ENCODE results near the gene GABRB1. TPM values are rescaled to one million over a fixed set of nuclear protein-coding genes. Genes with fewer than 3 reads are reported as not detected.

The GABRB1 gene
- total RNA-seq, 1 donor, result 1.4 TPM

- TF ChIP-seq, protein P1, sequence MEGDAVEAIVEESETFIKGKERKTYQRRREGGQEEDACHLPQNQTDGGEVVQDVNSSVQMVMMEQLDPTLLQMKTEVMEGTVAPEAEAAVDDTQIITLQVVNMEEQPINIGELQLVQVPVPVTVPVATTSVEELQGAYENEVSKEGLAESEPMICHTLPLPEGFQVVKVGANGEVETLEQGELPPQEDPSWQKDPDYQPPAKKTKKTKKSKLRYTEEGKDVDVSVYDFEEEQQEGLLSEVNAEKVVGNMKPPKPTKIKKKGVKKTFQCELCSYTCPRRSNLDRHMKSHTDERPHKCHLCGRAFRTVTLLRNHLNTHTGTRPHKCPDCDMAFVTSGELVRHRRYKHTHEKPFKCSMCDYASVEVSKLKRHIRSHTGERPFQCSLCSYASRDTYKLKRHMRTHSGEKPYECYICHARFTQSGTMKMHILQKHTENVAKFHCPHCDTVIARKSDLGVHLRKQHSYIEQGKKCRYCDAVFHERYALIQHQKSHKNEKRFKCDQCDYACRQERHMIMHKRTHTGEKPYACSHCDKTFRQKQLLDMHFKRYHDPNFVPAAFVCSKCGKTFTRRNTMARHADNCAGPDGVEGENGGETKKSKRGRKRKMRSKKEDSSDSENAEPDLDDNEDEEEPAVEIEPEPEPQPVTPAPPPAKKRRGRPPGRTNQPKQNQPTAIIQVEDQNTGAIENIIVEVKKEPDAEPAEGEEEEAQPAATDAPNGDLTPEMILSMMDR (IDR thresholded peaks at IDR 0.05; ENCODE audit: insufficient read depth, low read length), result no peak
- peak; percentile 70 for DNase-seq (ENCODE audit: low read depth)
- no peak overlapping the region for H3K4me3 ChIP-seq (ENCODE audit: low read depth, low read length)
Observed at GRCh38 chr4:47074816-47075215, 43.4 kb downstream of the GABRB1 start.

DNA sequence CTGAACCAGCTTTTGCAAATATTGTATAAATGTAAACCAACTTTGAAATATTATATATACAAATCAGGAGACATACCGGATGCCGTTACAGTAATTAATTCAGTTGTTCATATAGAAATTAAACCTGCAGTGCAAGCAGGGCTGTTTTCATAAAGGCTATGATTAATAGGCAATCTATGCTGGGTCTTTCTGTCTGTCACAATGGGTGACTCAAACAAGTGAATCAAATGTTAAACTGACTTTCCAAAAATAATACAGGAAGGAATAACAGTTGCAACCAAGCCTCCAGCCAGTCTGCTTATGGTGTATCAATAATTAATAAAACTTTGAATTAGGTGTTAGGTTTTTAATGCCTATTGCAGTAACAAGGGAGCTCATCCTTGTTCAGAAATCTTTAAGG, 43.9 kb downstream of the GABRB1 start:
- DNase-seq (ENCODE audit: low read depth), result peak; percentile 22
- no peak overlapping the region for H3K4me3 ChIP-seq (ENCODE audit: low read depth, low read length)
- TF ChIP-seq, protein P1 (IDR thresholded peaks at IDR 0.05; ENCODE audit: insufficient read depth, low read length), result no peak

DNA sequence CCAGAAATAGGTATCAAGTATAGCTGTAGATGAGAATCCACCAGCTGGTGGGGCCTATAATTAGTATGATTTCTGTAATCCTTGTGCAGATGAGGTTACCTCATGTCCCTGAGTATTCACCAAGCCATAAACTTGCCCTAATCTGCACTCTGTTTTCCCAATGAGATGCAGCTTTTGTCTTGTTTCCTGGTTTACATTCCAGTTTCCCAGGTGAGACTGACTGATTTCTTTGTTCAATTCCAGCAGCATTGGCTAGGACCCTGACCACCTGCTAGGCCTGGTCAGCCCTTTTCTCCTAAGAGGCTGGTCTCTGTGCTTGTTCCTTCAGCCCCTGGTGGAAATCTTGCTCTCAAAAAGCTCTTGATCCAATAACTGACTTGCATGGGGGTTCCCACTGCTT, 44.6 kb downstream of the GABRB1 start:
- DNase-seq (ENCODE audit: low read depth), result no peak
- TF ChIP-seq, protein P1 (IDR thresholded peaks at IDR 0.05; ENCODE audit: insufficient read depth, low read length), result no peak
- H3K4me3 ChIP-seq (ENCODE audit: low read depth, low read length), result no peak overlapping the region

GRCh38 chr4:47084111-47084510, 52.7 kb downstream of the GABRB1 start:
- DNase-seq (ENCODE audit: low read depth), result no peak
- TF ChIP-seq, protein P1 (IDR thresholded peaks at IDR 0.05; ENCODE audit: insufficient read depth, low read length), result no peak
- no peak overlapping the region for H3K4me3 ChIP-seq (ENCODE audit: low read depth, low read length)

GRCh38 chr4:47084795-47085194, 53.4 kb downstream of the GABRB1 start:
- H3K4me3 ChIP-seq (ENCODE audit: low read depth, low read length), result no peak overlapping the region
- TF ChIP-seq, protein P1 (IDR thresholded peaks at IDR 0.05; ENCODE audit: insufficient read depth, low read length), result no peak
- DNase-seq (ENCODE audit: low read depth), result no peak

GRCh38 chr4:47088298-47088697, 56.9 kb downstream of the GABRB1 start:
- TF ChIP-seq, protein P1 (IDR thresholded peaks at IDR 0.05; ENCODE audit: insufficient read depth, low read length), result no peak
- H3K4me3 ChIP-seq (ENCODE audit: low read depth, low read length), result no peak overlapping the region
- DNase-seq (ENCODE audit: low read depth), result no peak

DNA sequence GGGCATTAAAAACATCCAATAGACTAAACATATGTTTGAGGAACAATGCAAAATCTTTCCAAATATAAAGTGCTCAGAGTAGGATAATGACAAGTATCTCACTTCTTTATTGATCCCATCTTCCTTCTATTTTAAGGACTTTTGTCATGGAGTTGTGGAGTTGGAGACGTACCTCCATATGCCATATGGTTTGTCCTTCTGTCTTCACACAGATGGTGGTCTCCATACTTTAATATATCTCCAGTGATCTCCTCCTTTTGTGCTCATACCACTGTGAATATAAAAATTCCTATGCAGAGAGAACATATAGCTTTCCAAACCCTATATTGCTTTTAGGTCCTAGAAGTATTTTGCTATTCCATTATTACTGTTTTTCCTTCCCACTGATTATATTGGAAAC, 64.5 kb downstream of the GABRB1 start:
- H3K4me3 ChIP-seq (ENCODE audit: low read depth, low read length), result no peak overlapping the region
- TF ChIP-seq, protein P1 (IDR thresholded peaks at IDR 0.05; ENCODE audit: insufficient read depth, low read length), result no peak
- DNase-seq (ENCODE audit: low read depth), result no peak

Measured in fibroblast of the aortic adventitia (primary cell).